HG02610 (cell line): ENCODE measurements around the gene CHST5.

ENCODE experiments used
- ATAC-seq: cut with Tn5 transposase; IDR thresholded peaks from one replicate; pipeline ENCODE4 v1.9.1; 2021; ENCODE audit warnings: mild to moderate bottlenecking, moderate library complexity; ENCODE audit not compliant: unreplicated experiment

Gene CHST5

GRCh38 chr16:75481475-75481874, 54.4 kb downstream of the CHST5 start:
- ATAC-seq = no peak

DNA sequence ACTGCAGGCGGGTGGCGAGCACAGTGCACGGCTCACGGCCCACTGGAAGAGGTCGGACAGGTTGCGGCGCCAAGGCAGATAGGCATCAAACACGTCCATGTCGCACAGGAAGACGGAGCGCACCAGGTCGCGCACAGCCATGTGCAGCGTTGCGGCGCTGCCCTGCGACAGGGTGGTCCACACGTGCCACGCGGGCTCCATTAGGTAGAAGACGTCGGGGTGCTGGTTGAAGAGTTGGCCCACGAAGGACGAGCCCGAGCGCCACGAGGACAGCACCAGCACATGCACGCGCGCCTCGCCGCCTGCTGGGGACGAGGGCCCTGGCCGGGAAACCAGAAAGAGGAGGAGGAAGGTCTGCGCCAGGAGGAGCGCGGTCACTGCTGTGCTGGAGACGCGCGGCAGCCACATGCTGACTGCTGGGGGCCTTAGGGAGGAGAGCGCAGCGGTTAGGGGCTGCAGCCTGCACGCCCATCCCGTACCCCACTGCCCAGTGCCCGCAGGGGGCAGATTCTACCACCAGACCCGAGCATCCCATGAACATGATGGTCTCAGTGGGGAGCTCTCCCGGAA, 56.4 kb downstream of the CHST5 start:
- ATAC-seq = no peak
